Smooth muscle cell of the brain vasculature (primary cell): ENCODE measurements around the gene MRPS7.

Experiments
- DNase-seq: peaks from one replicate; pipeline ENCODE4 v3.0.0-alpha.2; 2012; ENCODE audit warnings: low read depth, low spot score

MRPS7 gene

DNA sequence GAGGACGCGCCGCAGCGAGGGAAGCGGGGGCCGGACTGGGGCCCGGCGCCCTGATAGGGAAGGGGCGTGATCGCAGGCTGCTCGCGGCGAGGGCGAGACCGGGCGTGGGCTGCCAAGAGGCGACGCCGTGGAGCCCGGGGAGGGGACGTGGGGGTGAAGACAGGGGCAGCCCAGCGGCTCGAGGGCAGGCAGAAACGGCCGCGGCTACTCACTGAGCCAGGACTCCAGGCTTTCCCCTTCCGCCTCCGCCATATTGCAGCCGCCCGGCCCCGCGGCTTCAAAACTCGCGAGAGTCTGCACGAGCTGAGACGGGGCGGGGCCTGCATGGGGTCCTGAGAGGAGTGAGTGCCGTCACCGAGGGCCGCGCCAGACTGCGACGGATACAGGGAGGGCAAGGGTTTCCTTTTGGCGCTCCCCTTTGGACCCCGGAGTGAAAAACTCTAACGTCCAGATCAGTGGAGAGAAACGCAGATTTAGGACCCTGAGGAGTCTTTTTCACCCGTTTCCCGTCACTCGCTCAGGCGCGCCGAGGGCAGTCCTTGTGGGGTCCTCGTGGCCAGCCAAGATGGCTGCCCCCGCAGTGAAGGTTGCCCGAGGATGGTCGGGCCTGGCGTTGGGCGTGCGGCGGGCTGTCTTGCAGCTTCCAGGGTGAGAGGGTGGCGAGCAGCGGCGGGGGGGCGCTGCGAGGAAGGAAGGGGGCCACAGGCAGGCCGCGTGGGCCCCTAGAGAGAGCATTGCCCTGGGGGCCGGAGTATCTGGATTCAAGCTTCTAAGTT is at the start of gene MRPS7, which contains the start of gene GGA3:
TSS of gene MRPS7 (plus strand) at position 544 of the 776 bp plus-strand sequence. CDS start at position 566, 22 bp downstream.
TSS of gene GGA3 (minus strand) at position 271 of the 776 bp plus-strand sequence. CDS start at position 252, 19 bp downstream.
- peak; percentile 90 for DNase-seq

DNA sequence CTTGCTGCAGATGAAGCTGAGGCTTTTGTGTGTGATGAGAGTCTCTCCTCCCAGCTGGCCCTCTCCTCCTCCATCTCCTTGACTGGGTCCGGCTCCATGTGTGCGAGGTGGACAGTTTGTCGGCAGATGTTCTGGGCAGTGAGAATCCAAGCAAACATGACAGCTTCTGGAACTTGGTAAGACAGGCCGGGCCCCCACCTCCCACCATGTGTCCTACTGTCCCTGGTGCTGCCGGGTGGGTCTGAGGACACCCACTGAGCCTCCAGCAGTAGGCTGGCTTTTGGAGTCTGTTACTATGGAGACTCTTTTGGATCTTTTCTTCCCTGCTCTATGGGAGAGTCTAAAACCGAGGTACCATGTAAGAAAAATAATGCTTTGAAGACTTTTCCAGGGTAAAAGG is 43.5 kb upstream of the MRPS7 start:
- no peak for DNase-seq

DNA sequence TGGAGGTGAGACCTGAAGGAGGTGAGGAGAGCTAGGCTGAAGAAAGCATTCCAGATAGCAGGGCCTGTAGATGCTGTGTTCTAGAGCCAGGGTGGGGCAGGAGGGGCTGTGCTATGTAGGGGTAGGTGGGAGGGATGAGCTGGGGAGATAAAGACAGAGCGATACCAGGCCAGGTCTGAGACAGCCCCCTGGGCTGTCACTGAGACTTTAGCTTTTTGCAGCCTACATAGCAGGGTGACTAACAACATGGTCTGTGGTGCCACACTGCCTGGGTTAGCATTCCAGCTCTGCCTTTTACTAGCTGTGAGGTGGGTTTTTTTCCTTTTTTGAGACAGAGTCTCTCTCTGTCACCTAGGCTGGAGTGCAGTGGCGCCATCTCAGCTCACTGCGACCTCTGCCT is 41.9 kb upstream of the MRPS7 start:
- DNase-seq, result no peak

DNA sequence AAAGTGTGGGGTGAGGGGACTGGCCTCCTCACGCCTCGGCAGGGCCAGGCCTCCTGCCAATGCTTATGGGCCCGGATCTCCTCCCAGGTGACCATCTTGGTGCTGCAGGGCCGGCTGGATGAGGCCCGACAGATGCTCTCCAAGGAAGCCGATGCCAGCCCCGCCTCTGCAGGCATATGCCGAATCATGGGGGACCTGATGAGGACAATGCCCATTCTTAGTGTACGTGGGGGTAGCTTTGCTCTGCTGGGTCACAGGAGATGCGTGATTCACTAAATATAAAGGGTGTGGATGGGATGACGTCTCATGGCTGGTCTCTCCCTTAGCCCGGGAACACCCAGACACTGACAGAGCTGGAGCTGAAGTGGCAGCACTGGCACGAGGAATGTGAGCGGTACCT is 36.7 kb upstream of the MRPS7 start:
- no peak for DNase-seq

DNA sequence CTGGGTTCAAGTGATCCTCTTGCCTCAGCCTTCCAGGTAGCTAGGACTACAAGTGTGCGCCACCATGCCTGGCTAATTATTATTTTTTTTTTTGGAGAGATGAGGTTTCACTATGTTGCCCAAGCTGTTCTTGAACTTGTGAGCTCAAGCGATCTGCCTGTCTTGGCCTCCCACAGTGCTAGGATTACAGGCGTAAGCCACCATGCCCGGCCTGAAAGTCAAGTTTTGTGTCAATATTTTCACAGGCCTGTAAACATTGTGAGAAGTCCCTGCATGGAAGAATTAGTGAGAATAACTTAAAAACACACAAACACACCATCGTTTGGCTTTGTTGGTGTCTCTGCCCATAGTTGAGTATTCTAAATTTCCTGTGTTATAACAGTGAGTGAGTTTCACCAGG is 34.0 kb upstream of the MRPS7 start:
- DNase-seq, result no peak

DNA sequence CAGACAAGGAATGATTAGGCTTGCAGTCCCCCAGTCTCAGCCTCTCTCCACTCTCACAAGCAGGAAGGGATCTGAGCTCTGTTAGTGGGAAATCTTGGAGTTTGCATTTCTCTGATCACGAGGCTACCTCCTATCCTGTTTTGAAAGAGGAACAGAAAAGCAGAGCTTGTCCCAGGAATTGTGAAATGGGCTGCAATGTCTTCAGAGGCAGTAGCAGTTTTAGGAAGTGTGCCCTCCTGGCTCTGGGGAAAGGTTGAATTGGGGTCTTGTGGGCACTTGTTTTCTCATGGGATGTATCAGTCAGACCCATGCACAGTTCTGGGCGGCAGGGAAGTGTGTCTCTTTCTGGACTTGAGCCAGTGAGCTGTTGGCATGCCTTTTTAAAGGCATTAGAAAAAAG is 33.4 kb upstream of the MRPS7 start:
- DNase-seq, result no peak

DNA sequence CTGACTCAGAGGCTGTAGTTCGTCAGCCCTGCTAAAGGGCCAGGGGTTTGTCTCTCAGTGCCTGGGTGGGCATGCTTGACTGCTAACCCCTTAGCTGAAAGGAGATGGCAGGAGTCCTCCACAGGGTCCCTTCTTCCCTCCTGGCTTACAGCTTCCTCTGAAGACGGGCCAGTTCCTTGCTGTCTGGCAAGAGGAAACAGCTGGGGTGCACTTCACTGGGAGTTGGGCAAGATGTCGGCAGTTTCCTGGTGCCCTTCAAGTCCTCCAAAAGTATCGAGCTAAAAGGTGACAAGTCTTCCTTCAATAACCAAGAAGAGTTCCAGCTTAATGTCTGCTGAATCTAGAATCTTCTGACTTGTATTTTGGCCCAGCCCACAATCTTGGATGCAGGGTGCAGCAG is 32.8 kb upstream of the MRPS7 start:
- DNase-seq, result no peak

DNA sequence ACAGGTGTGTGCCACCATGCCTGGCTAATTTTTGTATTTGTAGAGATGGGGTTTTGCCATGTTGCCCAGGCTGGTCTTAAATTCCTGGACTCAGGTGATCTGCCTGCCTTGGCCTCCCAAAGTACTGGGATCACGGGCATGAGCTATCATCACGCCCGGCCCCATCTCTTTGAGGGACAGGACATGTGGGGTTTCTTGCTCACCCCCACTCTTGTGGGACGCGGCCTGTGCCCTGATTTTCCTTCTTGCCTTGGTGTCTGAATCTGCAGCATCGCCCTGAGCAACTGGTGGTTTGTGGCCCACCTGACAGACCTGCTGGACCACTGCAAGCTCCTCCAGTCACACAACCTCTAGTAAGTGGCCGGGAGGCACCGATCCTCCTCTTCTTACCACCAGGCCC is 30.6 kb upstream of the MRPS7 start:
- DNase-seq, result no peak

DNA sequence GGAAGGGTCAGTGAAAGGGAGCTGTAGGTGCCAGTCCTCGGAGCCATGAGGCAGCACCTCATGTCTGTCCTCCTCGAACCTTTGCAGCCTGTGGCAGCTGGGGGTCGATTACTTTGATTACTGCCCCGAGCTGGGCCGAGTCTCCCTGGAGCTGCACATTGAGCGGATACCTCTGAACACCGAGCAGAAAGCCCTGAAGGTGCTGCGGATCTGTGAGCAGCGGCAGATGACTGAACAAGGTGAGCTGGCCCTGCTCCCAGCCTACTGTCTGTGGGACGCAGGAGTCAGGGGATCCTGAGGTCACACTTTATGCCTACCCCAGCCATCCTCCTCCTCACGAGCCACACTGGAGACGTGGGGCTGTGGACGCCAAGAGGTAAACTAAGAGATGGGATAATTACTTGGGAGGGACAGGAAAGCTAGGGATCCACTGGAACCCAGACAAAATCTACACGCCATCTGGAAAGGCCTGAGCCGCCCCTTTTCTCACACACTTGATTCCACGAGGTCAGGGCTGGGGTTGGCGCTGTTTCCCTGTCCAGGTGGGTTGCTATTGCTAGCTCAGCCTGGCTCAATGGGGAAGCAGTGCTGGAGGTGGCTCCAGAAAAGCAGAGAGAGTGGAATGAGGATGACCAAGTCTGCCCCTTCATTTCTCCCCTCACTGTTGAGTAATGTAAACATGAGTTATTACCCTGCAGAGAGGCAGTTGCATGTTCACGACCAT is 29.8 kb upstream of the MRPS7 start:
- no peak for DNase-seq

DNA sequence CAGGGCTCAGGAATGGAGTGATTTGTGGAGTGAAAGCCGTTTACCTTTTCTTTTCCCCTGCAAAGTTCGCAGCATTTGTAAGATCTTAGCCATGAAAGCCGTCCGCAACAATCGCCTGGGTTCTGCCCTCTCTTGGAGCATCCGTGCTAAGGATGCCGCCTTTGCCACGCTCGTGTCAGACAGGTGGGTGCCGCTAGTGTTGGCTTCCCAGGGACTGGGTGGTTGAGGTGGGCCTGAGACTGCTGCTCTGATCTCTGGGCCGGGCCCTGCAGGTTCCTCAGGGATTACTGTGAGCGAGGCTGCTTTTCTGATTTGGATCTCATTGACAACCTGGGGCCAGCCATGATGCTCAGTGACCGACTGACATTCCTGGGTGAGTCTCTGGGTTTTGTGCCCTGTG is 28.9 kb upstream of the MRPS7 start:
- DNase-seq, result no peak

DNA sequence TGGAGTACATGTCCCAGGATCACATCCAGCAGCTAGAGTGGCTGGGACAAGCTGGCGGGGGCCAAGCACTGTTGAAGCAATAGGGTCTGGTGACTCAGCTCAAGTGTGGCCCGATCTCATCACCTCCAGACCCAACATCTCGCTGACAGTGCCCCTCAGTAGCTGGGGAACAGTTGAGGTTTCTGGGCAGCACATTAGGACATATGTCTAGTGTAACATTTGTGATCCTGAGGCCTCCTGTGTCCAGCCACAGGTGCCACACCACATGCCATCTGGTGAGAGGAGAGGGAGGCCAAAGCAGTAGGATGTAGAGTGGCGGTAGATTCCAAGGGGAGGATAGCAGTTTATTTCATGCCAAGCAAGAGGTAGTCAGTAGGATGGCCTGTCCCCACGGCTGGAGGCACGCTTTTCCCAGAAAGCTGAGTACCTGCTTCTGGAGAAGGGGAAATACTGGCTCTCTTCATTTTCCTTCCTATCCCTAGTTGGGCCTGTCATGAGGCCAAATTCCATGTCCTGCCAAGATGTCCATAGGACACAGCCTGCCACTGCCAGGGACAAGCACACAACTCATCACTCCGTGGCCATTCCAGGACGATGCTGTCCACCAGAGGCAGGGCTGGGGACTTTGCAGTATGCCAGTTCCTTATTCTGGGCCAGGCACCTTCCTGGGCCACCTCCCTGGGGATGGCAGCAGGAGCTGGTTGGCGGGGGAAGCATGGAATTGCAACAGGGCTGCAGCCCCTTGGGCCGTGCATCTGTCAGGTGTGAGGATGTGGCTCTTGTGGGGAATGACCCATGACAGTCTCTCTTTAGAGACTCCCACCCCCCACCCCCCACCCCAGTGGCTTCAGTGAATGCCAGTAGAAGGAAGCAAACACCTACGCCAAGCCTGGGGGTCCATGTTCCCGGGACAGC is 24.3 kb upstream of the MRPS7 start:
- no peak for DNase-seq

DNA sequence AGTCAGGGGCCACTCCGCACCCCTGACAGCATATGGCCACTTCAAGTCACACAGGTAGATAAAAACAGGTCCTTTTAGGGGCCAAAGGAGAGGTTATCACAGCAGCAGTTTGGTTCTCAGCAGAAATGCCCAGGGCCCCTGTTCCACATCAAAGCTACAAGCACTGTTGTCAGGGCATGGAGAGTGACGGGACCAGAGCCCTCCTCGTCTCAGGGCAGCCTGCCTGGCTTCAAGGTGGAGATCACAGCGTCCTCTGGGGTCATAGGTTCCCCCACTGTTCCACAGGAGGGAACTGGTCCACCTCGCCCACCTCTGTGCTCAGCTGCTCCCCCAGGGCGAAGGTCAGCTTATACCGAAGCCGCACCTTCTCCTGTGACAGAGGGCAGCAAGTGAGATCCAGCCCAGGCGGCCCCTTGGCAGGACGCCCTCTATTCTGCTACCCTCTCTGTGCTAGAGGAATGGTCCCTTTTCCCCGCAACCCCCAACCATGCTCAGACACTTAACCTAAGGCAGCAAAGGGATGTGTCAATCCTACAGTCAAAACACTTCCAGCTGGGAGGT is 23.6 kb upstream of the MRPS7 start:
- DNase-seq, result no peak

DNA sequence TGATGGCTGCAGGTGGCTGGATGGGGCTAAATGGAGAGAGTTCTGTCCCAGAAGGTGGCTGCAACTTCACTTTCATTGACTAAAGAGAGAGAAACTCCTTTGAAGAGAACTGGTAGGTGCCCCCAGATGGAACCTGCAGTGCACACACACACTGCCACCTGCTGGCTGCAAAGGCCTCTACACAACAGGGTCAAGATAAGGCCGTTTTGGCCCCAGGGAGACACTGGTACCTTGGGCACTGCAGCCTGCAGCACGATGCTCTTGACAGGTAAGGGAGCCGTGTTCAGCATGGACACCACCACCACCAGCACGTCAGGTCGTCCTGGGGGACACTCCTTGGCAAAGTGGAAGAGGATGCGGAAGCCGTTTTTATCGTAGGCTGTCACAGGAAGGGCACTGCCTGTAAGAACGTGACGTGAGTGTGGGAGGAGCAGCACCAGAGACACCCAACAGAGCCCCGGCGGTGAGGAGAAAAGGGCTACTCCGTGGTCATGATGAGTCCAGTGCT is 22.9 kb upstream of the MRPS7 start:
- no peak for DNase-seq

DNA sequence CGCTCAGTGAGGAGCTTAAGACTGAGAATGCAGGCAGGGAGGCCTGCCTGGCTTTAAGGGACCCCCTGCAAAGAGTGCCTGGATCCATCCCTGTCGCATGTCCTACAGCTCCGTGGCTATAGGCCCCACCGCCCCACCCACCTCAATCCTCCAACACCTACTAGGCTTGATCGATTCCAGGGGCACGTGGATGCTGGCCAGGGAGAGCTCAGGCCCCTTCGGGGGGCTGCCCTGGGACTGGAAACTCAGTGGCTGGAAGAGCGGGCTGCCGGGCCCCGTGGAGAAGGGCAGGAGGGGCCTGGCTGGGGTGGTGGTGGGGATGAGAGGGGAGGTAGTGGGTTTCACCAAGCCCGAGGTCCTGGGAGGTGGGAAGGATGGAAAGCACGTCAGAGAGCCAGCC is 22.5 kb upstream of the MRPS7 start:
- no peak for DNase-seq

DNA sequence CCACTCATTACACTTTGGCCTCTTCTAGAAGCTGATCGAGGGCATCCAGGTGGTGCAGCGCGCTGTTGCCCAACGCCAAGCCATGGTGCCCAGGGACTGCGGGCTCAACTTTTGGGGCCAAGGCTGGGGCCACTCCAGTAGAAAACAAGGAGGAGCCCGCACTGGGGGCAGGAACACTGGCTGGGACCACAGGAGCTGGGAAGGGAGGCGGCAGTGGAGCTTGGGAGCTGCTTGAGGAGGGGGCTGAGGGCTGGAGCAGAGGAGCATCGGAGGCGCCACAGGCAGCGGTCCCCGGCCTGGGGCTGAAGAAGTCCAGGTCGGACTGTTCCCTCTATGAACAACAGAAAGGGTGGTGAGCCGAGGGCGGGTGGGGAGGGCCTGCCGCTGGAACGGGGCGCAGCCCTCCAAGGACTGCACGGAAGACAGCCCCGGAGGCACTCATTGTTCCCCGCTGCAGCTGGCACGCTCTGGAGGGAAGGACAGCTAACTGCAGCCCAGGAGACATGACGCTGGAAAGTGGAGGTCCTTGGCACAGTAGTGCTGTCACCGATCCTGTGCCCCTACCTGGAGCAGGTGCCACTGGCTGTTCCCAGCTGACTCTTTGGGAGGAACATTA is 21.8 kb upstream of the MRPS7 start:
- no peak for DNase-seq

DNA sequence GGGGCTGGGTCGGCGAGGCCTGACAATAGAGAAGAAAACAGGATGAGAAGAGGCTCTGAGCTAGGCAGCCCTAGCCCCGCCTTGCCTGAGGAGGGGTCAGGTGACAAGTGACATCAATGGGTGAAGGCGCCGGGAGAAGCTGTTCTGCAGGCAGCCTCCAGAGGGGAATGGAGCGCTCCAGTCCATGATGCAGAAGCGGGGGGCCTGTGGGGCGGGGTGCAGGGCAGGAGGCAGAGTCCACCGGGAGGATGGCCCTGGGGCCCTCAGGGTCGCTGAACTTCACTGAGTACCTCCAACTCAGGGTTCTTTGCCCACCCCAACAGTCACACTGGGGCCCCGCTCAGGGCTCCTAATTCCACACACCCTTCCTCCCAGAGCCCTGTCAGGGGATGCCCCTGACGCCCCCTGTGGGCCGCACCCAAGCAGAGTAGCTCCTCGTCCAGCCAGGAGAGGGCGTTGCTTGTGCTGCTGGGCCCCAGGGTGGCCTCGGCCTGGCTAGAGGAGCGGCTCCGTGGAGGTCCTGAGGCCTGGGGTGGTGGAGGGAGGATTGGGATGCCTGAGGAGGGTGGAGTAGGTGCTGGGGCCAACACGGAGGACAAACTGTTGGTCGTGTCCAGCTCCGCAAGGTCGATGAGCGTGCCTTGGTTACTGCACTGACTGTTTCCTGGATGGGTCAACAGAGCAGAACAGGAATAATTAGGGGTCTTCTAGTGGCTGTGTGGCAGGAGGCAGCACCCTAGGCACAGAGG is 21.1 kb upstream of the MRPS7 start:
- DNase-seq, result no peak

DNA sequence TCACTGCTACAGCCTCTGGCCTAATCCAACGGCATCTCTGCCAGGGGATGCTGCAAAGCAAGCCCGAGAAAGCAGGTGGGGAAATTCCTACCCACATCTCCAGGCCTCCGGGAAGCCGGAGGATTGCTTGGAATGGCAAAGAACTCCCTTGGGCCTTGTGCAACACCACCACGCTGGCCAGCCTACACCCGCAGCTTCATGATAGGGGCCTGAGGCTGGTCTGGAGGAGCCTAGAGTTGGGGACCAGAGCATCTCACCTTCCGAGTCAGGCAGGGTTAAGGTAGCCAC is 20.6 kb upstream of the MRPS7 start:
- no peak for DNase-seq

DNA sequence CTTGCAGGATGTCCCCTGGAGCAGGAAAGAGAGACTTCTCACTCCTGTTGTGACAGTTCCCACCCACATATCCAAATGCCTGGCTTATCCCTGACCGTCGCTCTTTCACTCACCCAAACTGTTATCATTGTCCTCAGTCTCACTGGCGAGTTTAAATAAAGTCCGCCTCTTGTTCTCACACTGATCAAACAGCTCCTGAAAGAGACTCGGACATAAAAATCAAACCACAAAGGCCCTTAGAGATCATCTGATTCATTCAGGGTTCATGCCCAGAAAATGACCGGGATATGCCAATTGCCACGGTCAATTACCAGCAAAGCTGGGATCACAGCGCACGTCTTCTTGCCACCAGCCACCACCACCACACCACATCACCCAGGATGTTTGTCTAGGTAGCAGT is 20.2 kb upstream of the MRPS7 start:
- no peak for DNase-seq

DNA sequence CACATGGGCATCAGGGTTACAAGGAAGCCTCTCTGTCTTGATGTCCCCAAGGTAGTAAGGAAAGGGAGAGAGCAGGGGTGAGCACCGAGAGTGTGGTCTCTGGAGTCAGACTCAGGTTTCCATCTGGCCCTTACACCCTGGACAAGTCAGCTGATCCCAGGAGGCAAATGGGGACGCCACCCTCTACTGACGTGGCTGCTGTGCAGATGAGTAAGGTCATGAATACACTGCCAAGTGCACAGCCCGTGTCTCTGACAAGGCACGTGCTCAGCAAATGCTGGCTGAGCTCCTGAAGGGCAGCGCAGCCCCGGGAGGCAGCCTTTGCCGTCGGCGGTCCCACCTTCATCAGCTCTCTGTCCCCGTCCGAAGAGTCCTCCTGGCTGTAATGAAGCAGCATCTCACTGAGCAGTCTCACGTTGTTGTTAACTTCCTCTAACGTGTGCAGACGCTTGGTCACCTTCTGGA is 19.7 kb upstream of the MRPS7 start:
- no peak for DNase-seq

DNA sequence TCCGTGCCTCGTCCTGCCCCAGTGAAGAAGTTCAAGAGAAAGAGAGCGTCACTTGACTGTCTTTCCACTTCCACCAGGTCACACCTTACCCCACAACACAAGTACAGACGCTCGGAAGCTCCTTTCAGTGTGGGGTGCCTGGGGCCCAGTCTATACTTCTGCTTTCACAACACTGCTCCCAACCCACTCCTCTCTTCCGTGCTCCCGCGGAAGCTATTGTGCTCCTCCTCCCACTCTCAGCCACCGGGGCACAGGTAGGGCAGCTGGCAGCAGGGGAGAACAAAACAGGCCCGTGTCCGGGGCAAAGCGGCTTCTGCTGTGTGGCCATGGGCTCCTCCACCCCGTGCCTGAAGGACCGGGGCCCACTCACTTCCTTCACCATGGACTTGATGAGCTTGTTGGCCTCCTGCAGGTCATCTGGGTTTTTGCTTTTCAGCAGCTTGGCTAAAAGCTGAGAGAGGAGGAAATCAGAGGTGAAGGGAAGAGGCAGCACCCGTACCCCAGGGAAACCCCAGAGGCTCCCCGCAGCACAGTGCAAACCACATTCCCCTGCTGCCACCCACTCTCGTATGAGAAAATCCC is 19.1 kb upstream of the MRPS7 start:
- DNase-seq, result no peak
